K562 (cell line): ENCODE results near the gene JMY. TPM values are rescaled to one million over a fixed set of nuclear protein-coding genes. Genes with fewer than 3 reads are reported as not detected.

Experiments used
- BACH1 ChIP-seq: fragments of 200-800 bp; sonication (Bioruptor generic); IDR thresholded peaks from 2 replicates; pipeline ENCODE4 v1.6.1; 2016; ENCODE audit warnings: missing genetic modification characterization, missing compliant biosample characterization
- BRD9 ChIP-seq: fragments of 450-650 bp; IDR thresholded peaks from 2 replicates; pipeline ENCODE4 v1.6.1; 2018; ENCODE audit warnings: low read depth; ENCODE audit not compliant: partially characterized antibody
- CHD4 ChIP-seq: fragments of 200-600 bp; sonication (generic); IDR thresholded peaks from 3 replicates; pipeline ENCODE4 v1.6.1; 2012; ENCODE audit warnings: low read depth, mild to moderate bottlenecking, mixed read lengths, low read length, inconsistent platforms; ENCODE audit not compliant: insufficient read depth, insufficient replicate concordance, poor library complexity, severe bottlenecking
- CREB3L1 ChIP-seq: fragments of 450-650 bp; IDR thresholded peaks from 2 replicates; pipeline ENCODE4 v1.6.1; 2014; ENCODE audit warnings: low read depth, mild to moderate bottlenecking, moderate library complexity, borderline replicate concordance
- JUN ChIP-seq, 2 experiments: sonication (generic) in 1 of 2; formaldehyde crosslinking in 1 of 2; IDR thresholded peaks; 2 replicates each; pipeline versions ENCODE4 v1.6.1 to v1.8.0; 2012 to 2022; ENCODE audit warnings: borderline replicate concordance in 2 of 2, mild to moderate bottlenecking in 2 of 2, improper control_type of control experiment in 1 of 2, low read depth in 1 of 2, low read length in 1 of 2, missing genetic modification reagents in 1 of 2
- KAT7 ChIP-seq: sonication (generic); formaldehyde crosslinking; IDR thresholded peaks from 2 replicates; pipeline ENCODE4 v1.8.0; 2022; ENCODE audit warnings: missing genetic modification reagents, mild to moderate bottlenecking, borderline replicate concordance
- MLLT1 ChIP-seq, 2 experiments: fragments of 450-650 bp; IDR thresholded peaks; 2 replicates each; pipeline ENCODE4 v1.6.1; 2016
- NCOA6 ChIP-seq: fragments of 450-650 bp; IDR thresholded peaks from 2 replicates; pipeline ENCODE4 v1.6.1; 2017; ENCODE audit warnings: mild to moderate bottlenecking
- NKRF ChIP-seq: fragments of 450-650 bp; IDR thresholded peaks from 2 replicates; pipeline ENCODE4 v1.6.1; 2016; ENCODE audit warnings: borderline replicate concordance
- NR1H2 ChIP-seq: sonication (generic); formaldehyde crosslinking; IDR thresholded peaks from 2 replicates; pipeline ENCODE4 v1.4.0; 2020; ENCODE audit warnings: mild to moderate bottlenecking, missing genetic modification reagents
- NR2F6 ChIP-seq: fragments of 450-650 bp; formaldehyde crosslinking; IDR thresholded peaks from 2 replicates; pipeline ENCODE4 v1.4.0; 2020; ENCODE audit warnings: mild to moderate bottlenecking
- NRF1 ChIP-seq, 2 experiments: fragments of 450-650 bp; IDR thresholded peaks in 1 of 2; conservative IDR thresholded peaks in 1 of 2; 2 replicates each; pipeline ENCODE4 v1.6.1; 2014; ENCODE audit warnings: mild to moderate bottlenecking in 2 of 2
- RBM15 ChIP-seq: fragments of 200-400 bp; formaldehyde crosslinking; IDR thresholded peaks from 2 replicates; pipeline ENCODE4 v1.6.1; 2018; ENCODE audit warnings: mild to moderate bottlenecking, low read length, moderate library complexity; ENCODE audit not compliant: insufficient read depth
- SLC30A9 ChIP-seq: fragments of 250-450 bp; sonication (Bioruptor Pico); IDR thresholded peaks from 2 replicates; pipeline ENCODE4 v1.8.0; 2022; ENCODE audit warnings: mild to moderate bottlenecking, moderate library complexity
- SOX6 ChIP-seq: fragments of 450-650 bp; IDR thresholded peaks from 2 replicates; pipeline ENCODE4 v1.6.1; 2014; ENCODE audit warnings: mild to moderate bottlenecking
- TAF7 ChIP-seq: fragments of 450-650 bp; IDR thresholded peaks from 2 replicates; pipeline ENCODE4 v1.6.1; 2016; ENCODE audit warnings: missing genetic modification characterization, missing compliant biosample characterization
- TAF9B ChIP-seq: fragments of 450-650 bp; IDR thresholded peaks from 2 replicates; pipeline ENCODE4 v1.6.1; 2018; ENCODE audit warnings: mild to moderate bottlenecking; ENCODE audit not compliant: partially characterized antibody
- polyA plus RNA-seq, 8 experiments: library from polyadenylated mRNA; depleted of rRNA in 4 of 8; stranded (reverse) in 5 of 8; unstranded in 3 of 8; fragments of >200 nt; fragmentation: Nextera tagmentation in 2 of 8; fragmentation: Illumina TruSeq in 1 of 8; extraction: Ambion mirVana in 2 of 8; extraction: Trizol in 1 of 8; gene quantifications; 2 replicates each; pipeline versions ENCODE4 v1.2.1 to v1.2.3, GENCODE V29; 2011 to 2014; ENCODE audit warnings: inconsistent platforms in 1 of 8, missing spikeins in 1 of 8
- total RNA-seq, 7 experiments: library from RNA; depleted of rRNA in 6 of 7; stranded (reverse); fragments of >200 nt in 6 of 7; fragmentation: Illumina TruSeq in 2 of 7; extraction: Trizol in 2 of 7; gene quantifications; 2 replicates each; pipeline versions ENCODE4 v1.2.1 to v1.2.3, GENCODE V29; 2011 to 2021; ENCODE audit warnings: low replicate concordance in 1 of 7
- TF ChIP-seq, protein P1 (sequence below): fragments of 450-650 bp; IDR thresholded peaks from 2 replicates; pipeline ENCODE4 v1.7.0; 2016; ENCODE audit warnings: borderline replicate concordance
- TF ChIP-seq, protein P2 (sequence below): fragments of 450-650 bp; IDR thresholded peaks from one replicate; pipeline ENCODE4 v1.6.1; 2018; ENCODE audit warnings: mild to moderate bottlenecking, moderate library complexity; ENCODE audit not compliant: partially characterized antibody

The JMY gene
- total and polyA plus RNA-seq, 9 of the 15 experiments (the other 6 are each of a cell fraction or from before 2014, with no cell fraction given), result 1.1 to 5.5 (median 3.7) TPM

GRCh38 chr5:79318935-79319614 is 83.1 kb downstream of the JMY start (continued):
- TF ChIP-seq KAT7 (CRISPR knock-in tag) (no peak), NCOA6 (no peak), NKRF (no peak), TAF7 (tag) (no peak), CHD4 (no peak), CREB3L1 (no peak), SLC30A9 (CRISPR knock-in tag) (no peak), MLLT1 (IDR thresholded peaks at IDR 0.05) (no peak), NR1H2 (CRISPR knock-in tag) (no peak), BACH1 (tag) (0 out of 2 replicates have a peak, but pooled peaks have one; percentile 28), NR2F6 (CRISPR knock-in tag) (no peak), BRD9 (no peak), NRF1 (conservative IDR thresholded peaks at IDR 0.05 in 1 of 2, IDR thresholded peaks at IDR 0.05 in 1 of 2) (peak; percentile 31 to 52; a peak in 1 of 4 replicates), RBM15 (no peak), JUN (IDR thresholded peaks at IDR 0.05; ENCODE audit: borderline replicate concordance, low read depth, low read length) (0 out of 2 replicates have a peak, but pooled peaks have one; percentile 66), JUN (CRISPR knock-in tag; IDR thresholded peaks at IDR 0.05; ENCODE audit: borderline replicate concordance) (no peak), SOX6 (no peak), TAF9B (no peak)
- TF ChIP-seq, protein P1, sequence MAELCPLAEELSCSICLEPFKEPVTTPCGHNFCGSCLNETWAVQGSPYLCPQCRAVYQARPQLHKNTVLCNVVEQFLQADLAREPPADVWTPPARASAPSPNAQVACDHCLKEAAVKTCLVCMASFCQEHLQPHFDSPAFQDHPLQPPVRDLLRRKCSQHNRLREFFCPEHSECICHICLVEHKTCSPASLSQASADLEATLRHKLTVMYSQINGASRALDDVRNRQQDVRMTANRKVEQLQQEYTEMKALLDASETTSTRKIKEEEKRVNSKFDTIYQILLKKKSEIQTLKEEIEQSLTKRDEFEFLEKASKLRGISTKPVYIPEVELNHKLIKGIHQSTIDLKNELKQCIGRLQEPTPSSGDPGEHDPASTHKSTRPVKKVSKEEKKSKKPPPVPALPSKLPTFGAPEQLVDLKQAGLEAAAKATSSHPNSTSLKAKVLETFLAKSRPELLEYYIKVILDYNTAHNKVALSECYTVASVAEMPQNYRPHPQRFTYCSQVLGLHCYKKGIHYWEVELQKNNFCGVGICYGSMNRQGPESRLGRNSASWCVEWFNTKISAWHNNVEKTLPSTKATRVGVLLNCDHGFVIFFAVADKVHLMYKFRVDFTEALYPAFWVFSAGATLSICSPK, result no peak
- TF ChIP-seq, protein P2, sequence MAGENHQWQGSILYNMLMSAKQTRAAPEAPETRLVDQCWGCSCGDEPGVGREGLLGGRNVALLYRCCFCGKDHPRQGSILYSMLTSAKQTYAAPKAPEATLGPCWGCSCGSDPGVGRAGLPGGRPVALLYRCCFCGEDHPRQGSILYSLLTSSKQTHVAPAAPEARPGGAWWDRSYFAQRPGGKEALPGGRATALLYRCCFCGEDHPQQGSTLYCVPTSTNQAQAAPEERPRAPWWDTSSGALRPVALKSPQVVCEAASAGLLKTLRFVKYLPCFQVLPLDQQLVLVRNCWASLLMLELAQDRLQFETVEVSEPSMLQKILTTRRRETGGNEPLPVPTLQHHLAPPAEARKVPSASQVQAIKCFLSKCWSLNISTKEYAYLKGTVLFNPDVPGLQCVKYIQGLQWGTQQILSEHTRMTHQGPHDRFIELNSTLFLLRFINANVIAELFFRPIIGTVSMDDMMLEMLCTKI, result no peak
